Fibroblast of pulmonary artery (primary cell): ENCODE results near the gene MCTP2.
"Not testable (repeated sequence)": the region's sequence is repeated elsewhere in the genome, so short reads cannot be mapped to it uniquely, and the experiment has no call there.

Experiments
- DNase-seq: peaks from one replicate; pipeline ENCODE4 v3.0.0-alpha.2; 2010; ENCODE audit warnings: low read depth
- H3K4me3 ChIP-seq: replicated peaks from 2 replicates; pipeline ENCODE4 v1.5.1; 2011; ENCODE audit warnings: low read depth, mild to moderate bottlenecking, control low read depth, low read length, moderate library complexity
- CTCF ChIP-seq: IDR thresholded peaks from 2 replicates; pipeline ENCODE4 v1.5.1; 2011; ENCODE audit warnings: mild to moderate bottlenecking, control low read depth, low read length, inconsistent platforms; ENCODE audit errors: missing control alignments

Gene MCTP2

GRCh38 chr15:94242257-94242656 lies 10.9 kb downstream of the MCTP2 start:
- no peak for DNase-seq
- TF ChIP-seq CTCF: no peak
- no peak overlapping the region for H3K4me3 ChIP-seq

DNA sequence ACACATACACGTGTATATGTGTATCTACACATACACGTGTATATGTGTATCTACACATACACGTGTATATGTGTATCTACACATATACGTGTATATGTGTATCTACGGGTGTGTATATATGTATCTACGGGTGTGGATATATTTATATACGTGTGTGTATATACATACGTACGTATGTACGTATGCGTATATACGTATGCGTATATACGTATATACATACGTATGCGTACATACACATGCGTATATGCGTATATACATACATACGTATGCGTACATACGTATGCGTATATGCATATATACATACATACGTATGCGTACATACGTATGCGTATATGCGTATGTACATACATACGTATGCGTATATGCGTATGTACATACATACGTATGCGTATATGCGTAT lies 11.6 kb downstream of the MCTP2 start:
- not testable (repeated sequence) for H3K4me3 ChIP-seq, DNase-seq

DNA sequence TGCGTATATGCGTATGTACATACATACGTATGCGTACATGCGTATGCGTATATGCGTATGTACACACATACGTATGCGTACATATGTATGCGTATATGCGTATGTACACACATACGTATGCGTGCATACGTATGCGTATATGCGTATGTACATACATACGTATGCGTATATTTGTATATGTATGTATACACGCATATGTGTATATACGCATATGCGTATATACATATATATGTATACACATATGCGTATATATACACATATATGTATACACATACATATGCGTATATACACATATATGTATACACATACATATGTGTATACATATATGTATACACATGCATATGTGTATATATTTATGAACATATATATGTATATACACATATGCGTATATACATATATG lies 12.1 kb downstream of the MCTP2 start:
- H3K4me3 ChIP-seq: no peak overlapping the region
- TF ChIP-seq CTCF: no peak
- DNase-seq: no peak

DNA sequence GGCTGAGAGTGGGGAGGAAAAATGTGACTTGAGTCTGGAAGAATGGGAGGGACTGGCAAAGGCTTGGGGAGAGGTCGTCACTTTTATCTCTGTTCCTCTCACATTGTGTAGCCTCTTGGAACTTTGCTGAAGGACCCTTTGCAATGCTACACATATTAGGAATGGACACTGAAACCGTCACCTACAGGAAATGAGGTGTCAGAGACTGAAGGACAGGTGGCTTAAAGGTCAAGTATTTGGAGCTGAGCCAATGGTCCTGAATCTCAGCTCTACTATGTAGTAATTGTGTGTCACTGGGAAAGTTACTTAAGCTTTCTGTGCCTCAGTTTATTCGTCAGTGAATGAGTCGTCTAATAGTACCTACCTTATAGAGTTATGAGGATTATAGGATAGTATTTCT lies 14.7 kb downstream of the MCTP2 start:
- no peak for TF ChIP-seq CTCF
- no peak for DNase-seq
- no peak overlapping the region for H3K4me3 ChIP-seq

DNA sequence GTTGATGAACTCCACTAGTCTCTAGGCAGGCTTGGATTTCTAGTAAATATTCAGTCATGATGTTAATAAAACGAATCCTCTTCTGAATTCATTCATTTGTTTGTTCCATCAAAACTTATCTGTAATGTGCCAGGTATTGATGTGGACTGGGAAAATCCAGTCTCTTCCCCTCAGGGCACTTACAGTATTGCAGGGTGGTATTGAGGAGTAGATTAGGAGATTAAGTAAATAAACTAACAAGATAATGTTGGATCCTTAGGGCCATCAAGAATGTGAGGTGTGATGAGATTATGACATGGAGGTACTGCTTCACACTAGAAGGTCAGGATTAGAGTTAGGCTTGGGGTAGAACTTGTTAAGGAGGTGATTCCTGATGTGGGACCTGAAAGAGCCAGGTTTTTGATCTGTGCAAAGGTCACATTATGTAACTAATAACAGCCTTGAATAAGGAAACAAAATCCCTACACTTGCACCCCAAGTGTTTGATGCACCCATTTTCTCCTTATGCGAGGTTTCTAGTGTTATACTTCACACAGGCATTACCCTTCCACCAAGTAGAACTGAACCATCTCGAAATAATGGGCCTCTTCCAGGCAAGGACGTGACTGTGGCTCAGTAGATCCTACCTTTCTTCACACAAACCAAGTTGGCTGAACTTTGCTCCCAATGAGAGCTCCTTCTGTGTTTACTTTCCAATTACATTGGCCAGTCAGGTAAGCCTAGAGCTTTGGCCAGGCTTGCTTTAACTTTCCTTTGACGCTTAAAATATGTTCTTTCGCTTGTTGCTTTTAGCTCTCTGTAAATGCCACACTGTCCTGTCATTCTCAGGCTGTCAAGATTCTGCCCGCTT lies 16.7 kb downstream of the MCTP2 start:
- TF ChIP-seq CTCF: no peak
- no peak overlapping the region for H3K4me3 ChIP-seq
- no peak for DNase-seq

GRCh38 chr15:94250801-94251200 lies 19.4 kb downstream of the MCTP2 start:
- no peak overlapping the region for H3K4me3 ChIP-seq
- no peak for DNase-seq
- TF ChIP-seq CTCF: no peak

DNA sequence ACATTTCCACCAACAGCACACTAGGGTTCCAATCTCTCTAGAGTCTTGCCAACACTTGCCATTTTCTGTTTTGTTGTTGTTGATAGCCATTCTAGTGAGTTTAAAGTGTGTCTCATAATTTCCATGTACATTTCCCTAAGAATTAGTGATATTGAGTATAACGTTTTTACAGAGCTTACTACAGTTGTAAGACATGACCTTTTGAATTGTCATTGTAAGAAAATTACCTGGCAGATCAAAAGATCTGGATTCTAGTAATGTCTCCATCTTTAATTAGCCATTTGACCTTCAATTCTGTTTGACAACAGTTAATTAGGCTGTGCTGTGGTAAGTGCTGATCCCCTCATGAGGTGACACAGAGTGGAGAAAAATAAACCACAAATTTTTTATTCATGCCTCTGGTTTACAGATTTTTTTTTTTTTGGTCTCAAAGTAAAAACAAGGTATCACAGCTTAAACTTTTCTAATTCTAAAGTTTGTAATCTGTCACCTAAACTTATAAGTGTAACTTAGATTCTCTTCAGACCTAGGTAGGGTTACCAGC lies 20.9 kb downstream of the MCTP2 start:
- H3K4me3 ChIP-seq: no peak overlapping the region
- TF ChIP-seq CTCF: no peak
- no peak for DNase-seq
